ENCODE measurements around the gene ADSS2.

DNA sequence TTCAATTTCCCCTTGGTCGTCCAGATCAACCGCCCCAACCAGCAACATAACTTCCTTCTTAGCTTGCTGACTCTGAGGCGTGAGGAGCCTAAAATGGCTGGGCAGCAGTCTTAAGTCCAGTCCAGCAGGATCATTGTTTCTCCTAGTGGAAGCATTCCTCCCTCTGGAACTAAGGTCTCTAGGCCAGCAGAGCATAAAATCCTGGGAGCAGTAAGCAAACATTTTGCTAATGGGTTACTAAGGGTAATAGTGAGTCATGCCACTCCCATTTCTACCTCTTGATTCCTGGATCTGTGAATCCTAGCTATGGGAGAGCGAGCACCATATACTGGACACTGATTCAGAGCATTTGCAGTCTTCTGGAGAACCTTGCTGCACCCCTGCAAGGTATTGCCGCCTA is 59.9 kb downstream of the ADSS2 start:
- no peak for TF ChIP-seq POLR2A (IDR thresholded peaks at IDR 0.05)
- TF ChIP-seq, protein P1, sequence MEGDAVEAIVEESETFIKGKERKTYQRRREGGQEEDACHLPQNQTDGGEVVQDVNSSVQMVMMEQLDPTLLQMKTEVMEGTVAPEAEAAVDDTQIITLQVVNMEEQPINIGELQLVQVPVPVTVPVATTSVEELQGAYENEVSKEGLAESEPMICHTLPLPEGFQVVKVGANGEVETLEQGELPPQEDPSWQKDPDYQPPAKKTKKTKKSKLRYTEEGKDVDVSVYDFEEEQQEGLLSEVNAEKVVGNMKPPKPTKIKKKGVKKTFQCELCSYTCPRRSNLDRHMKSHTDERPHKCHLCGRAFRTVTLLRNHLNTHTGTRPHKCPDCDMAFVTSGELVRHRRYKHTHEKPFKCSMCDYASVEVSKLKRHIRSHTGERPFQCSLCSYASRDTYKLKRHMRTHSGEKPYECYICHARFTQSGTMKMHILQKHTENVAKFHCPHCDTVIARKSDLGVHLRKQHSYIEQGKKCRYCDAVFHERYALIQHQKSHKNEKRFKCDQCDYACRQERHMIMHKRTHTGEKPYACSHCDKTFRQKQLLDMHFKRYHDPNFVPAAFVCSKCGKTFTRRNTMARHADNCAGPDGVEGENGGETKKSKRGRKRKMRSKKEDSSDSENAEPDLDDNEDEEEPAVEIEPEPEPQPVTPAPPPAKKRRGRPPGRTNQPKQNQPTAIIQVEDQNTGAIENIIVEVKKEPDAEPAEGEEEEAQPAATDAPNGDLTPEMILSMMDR (IDR thresholded peaks at IDR 0.05), result no peak
